Effector memory CD4-positive, alpha-beta T cell (primary cell): ENCODE measurements around the gene DCXR.

Experiments used
- DNase-seq, 3 donors: peaks; one replicate each; pipeline ENCODE4 v3.0.0-alpha.2; 2020
- H3K27ac ChIP-seq: 2 replicates; pipeline ENCODE4 v1.7.0; 2013; ENCODE audit warnings: mild to moderate bottlenecking, low read length, moderate library complexity; ENCODE audit not compliant: insufficient read depth, poor library complexity, severe bottlenecking
- H3K27me3 ChIP-seq: replicated peaks from 2 replicates; pipeline ENCODE4 v1.7.0; 2013; ENCODE audit warnings: mild to moderate bottlenecking, low read length; ENCODE audit not compliant: insufficient read depth, control insufficient read depth, poor library complexity, severe bottlenecking
- H3K36me3 ChIP-seq: 2 replicates; pipeline ENCODE4 v1.7.0; 2013; ENCODE audit warnings: mild to moderate bottlenecking, low read length, moderate library complexity; ENCODE audit not compliant: control insufficient read depth, insufficient read depth
- H3K4me1 ChIP-seq: 2 replicates; pipeline ENCODE4 v1.7.0; 2013; ENCODE audit warnings: low read length, mild to moderate bottlenecking; ENCODE audit not compliant: control insufficient read depth, insufficient read depth, poor library complexity, severe bottlenecking
- H3K4me3 ChIP-seq: 2 replicates; pipeline ENCODE4 v1.7.0; 2013; ENCODE audit warnings: low read length, low read depth, mild to moderate bottlenecking; ENCODE audit not compliant: insufficient read depth, poor library complexity, severe bottlenecking
- H3K9me3 ChIP-seq: 2 replicates; pipeline ENCODE4 v1.7.0; 2013; ENCODE audit warnings: mild to moderate bottlenecking, low read length, moderate library complexity; ENCODE audit not compliant: control insufficient read depth

DCXR gene

DNA sequence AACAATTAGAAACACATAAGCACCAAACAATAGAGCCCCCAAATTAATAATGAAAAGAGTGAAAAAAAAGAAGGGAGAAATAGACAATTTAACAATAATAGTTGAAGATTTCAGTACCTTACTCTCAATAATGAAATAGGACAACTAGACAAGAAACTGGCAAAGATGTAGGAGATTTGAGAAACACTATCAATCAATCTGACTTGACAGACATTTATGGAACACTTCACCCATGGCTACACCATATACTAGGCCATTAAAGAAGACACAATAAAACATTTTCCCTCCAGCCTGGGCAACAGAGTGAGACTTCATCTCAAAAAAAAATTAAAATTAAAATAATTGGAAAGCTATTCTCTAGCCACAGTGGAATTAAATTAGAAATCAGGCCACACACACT, 33.1 kb upstream of the DCXR start:
- Histone ChIP-seq H3K36me3 (no peaks in the 10 kb centered on the region), H3K27me3 (no peaks in the 10 kb centered on the region), H3K9me3 (no peaks in the 10 kb centered on the region), H3K4me1 (peaks cover 6% of the 10 kb centered on the region), H3K27ac (no peak overlapping the region), H3K4me3 (no peak overlapping the region)
- no peak for DNase-seq

DNA sequence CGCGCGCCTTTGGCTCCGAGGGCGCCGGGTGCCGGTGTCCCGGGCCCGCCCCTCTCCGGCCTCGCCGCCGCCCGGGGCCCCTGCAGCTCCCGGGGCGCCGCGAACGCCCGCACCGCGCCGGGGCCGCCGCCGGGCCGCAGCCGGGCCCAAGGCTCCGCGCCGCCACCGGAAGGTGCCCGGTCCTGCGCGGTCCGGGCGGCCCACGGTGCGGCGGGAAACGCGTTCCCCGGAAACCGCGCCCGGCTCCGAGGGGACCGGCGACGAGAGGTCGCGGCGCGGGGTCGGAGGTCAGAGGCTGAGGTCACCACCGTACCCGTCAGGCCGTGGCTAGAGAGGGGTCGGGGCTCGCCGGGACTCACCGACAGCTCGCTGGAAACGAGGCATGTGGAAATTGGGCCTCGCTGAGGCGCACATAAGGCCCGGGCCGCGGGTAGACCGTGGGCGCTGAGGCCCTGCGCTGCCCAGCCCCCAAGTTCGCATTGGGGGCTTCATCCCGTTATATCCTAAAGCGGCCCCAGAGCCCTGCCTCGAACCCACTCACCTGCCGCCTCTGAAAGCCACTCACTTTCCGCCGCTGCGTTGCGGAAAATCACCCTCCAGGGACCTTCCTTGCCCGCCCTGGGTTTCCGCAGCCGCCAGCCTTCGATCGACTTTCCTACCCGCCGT, 28.3 kb upstream of the DCXR start, which contains the start of gene DUS1L:
Gene DUS1L, minus strand, starts transcription at position 167 of the 666 bp plus-strand sequence. CDS start 745 bp downstream, outside the sequence.
- Histone ChIP-seq H3K4me1 (peaks cover 18% of the 10 kb centered on the region), H3K27me3 (no peaks in the 10 kb centered on the region), H3K36me3 (peaks cover 23% of the 10 kb centered on the region), H3K9me3 (no peaks in the 10 kb centered on the region), H3K27ac (peak within 1 kb of the TSS; percentile 79), H3K4me3 (peak within 1 kb of the TSS; percentile 68)
- DNase-seq, result peak; percentile 48 to 55 (median 48)

DNA sequence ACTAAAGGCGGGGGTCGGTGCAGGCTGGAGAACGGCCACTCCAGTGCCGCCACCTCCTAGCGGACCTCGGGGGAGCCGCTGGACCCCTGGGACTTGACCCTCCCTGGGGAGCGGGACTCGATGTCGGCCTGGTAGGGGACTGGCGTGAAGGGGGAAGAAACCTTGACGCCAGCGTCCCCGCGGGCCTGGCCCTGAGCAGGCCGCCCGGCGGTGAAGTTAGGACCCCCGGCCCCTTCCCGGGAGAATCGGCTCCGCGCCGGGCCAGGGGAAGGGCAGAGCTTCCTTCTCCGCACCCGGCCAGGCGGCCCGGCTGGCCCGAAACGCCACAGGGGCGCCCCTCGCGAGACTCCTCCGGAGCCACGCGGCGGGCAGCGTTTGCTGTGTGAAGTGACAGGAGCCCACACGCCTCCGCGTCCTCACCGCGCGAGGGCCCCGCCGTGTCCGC, 27.7 kb upstream of the DCXR start:
- DNase-seq, result peak in 1 of 3 donors; percentile 12
- H3K27ac ChIP-seq, result peak overlapping the region; percentile 61
- peaks cover 18% of the 10 kb centered on the region for H3K4me1 ChIP-seq
- peak overlapping the region; percentile 68 for H3K4me3 ChIP-seq
- no peaks in the 10 kb centered on the region for H3K27me3 ChIP-seq
- H3K36me3 ChIP-seq, result peaks cover 28% of the 10 kb centered on the region
- H3K9me3 ChIP-seq, result no peaks in the 10 kb centered on the region

DNA sequence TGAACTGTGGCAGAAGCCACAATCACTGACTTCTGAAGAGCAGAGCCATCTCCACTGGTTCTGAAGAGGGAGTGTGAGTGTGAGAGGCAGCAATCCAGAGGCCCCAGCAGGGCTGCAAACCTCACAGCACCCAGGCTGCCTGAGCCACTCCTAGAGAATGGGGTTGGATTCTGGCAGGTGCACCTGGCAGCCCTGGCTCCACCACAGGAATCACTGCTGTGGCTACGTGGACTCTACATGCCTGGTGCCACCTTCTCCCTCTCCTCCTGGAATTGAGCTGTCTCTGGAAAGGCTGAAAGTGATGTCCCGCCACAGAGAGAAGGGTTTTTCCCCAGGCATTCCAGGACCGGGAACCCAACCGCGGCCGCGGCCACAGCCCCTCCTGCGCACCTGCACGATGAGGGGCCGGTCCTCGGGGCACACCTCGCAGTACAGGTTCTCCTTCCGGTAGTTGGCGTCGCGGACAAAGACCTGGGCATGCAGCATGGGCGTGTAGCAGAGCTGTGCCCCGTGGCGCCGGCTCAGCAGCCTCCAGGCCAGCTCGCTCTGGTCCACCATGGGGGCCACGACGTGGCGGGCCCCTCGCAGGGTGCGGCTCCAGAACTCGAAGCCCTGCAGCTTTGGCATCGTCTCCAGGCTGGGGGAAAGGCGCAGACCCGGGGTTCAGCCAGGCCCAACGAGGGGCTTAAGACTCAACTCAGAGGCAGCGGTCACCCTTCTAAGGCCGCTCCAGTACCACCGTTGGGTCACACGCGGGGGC, 27.1 kb upstream of the DCXR start:
- Histone ChIP-seq H3K36me3 (peaks cover 34% of the 10 kb centered on the region), H3K27ac (peak overlapping the region; percentile 61), H3K4me3 (peak overlapping the region; percentile 68), H3K27me3 (no peaks in the 10 kb centered on the region), H3K9me3 (no peaks in the 10 kb centered on the region), H3K4me1 (peaks cover 18% of the 10 kb centered on the region)
- DNase-seq, result no peak

DNA sequence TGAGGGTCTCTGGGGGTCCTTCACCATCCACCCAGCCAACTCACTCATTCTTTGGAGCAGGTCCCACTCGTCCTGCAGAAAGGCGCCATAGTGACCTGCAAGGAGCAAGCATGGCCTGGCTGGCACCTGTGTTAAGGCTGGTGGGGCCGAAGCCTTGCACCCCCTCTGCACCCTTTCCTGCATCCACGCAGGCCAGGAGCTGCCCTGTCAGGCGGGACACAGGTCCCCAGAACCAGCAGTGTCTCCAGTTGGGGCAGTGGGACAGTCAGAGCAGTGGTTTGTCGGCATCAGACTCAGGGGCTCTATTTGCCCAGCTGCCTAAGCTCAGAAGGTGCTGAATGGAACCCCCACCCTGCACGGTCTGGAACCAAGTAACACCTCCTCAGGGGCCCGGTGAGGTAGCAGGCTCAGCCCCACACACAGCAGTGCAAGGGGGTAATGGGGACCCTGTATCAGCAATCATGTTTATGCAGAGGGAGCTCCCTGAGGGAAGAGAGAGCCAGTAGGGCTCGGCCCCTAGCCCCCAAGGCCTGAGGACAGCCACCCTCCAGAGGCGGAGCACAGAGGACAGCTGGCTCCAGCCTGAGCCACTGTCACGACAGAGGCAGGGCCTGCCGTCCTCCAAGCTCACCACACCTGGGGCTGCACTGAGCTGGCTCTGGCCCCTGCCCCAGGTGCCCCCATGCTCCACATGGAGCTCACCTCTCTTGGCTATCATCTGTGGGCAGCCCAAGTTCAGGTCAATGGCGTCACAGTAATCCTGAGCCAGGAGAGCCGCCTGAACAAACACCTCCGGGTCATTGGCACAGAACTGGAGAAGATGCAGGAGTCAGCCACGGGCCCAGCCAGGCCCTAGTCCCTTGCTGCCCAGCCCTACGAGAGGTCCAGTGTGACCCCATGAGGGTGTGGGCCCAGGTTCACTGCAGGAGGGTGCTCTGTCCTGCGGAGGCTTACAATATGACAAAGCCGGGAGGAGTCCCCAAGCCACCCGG, 26.2 kb upstream of the DCXR start:
- no peak overlapping the region for H3K4me3 ChIP-seq
- peaks cover 18% of the 10 kb centered on the region for H3K4me1 ChIP-seq
- H3K9me3 ChIP-seq, result no peaks in the 10 kb centered on the region
- peaks cover 43% of the 10 kb centered on the region for H3K36me3 ChIP-seq
- no peak for DNase-seq
- no peaks in the 10 kb centered on the region for H3K27me3 ChIP-seq
- H3K27ac ChIP-seq, result no peak overlapping the region

DNA sequence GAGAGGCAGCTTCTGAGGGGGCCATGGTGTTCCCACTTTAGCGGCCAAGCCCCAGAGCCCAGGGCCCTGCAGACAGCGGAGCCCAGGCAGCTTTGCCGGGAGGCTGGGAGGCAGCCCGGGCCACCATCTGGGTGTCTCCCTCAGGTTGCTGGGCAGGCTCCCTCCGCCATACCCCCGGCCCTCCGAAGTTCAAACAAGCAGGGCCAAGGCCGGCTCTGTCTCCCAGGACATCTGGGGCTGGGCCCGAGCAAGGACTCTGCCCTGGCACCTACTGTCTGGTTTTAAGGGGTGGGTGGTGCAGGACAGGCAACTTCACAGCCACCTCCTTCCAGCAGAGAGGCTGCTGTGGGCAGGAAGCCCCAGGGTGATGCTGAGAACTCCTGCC, 25.5 kb upstream of the DCXR start:
- DNase-seq, result no peak
- no peaks in the 10 kb centered on the region for H3K9me3 ChIP-seq
- no peak overlapping the region for H3K27ac ChIP-seq
- no peaks in the 10 kb centered on the region for H3K27me3 ChIP-seq
- H3K4me3 ChIP-seq, result no peak overlapping the region
- peaks cover 50% of the 10 kb centered on the region for H3K36me3 ChIP-seq
- peaks cover 18% of the 10 kb centered on the region for H3K4me1 ChIP-seq

DNA sequence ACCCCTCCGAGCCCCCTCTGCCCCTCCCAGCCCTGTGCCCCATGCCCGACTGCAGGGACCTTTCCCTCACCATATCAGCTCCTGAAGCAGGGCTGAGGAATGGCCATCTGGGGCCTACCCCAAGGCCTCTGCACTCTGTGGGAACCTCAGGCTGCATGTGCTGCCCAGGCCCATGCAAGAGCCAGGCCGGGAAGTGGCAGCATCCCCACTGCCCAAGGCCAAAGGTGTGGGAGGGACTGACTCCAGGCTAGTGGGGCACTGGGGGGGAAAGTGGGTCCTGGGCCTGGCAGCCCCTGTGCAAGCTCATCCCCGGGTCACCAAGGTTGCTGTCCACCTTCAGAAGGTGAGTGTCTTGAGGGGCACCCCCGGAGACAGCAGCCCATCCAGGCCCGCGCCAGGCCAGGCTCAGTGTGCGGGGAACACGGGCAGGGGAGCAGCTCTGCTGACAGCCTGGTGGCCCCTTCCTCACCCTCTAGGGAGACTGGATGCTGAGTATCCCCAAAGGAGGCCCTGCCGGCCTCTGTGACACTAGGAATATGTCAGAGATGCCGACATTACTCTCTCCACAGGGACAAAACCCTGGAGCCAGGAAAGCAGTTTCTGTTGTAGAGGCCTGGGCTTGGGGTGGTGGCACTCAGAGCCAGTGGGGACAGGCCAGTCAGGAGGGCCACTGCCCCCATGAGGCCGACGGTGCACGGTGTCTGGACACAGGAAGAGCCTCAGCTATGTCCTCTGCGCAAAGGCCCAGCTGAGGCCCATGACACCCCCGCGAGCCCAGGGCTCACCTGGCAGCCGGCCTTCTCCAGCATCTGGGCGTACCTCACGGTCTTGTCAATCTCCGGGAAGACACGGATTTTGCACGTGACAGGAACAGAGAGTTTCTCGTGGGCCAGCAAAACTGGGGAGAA, 24.8 kb upstream of the DCXR start:
- Histone ChIP-seq H3K4me3 (no peak overlapping the region), H3K36me3 (peaks cover 56% of the 10 kb centered on the region), H3K9me3 (no peaks in the 10 kb centered on the region), H3K4me1 (peaks cover 18% of the 10 kb centered on the region), H3K27ac (no peak overlapping the region), H3K27me3 (no peaks in the 10 kb centered on the region)
- no peak for DNase-seq

DNA sequence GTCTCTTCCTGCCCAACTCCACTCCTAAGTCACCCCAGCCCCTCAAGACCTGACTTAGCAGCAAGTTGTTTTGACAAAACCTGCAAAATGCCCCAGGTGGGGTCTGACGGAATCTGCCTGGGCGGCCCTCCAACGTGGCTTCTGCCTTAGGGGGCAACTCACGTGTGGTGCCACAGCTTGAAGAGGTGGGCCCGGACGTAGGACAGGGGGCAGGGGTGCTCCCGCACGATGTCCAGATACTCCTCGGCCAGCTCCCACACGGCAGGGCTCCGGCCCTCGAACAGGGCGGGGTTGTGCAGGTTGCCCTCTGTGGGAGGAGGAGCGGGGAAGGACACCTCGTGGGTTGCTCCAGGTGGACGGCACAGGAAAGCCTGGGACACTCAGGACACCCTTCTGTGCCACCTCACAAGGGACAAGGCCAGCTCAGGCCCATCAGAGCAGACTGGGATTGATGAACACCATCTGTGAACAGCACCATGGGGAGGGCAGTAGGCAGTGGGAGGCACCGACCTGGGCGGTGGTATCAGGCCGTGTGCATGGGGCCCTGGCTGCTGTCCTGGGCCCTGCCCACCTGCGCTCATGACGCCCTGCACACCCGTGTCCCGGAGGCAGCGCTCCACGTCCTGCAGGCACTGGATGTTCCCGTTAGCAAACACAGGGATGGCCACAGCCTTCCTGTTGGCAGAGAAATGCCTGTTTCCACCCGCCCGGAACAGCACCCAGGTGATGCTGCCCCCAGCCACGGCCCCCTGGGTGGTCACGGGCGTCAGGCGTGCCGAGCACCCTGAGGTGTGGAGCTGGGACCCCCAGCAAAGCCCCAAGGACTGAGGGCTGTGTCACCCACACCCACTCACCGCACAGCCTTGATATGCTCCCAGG, 23.8 kb upstream of the DCXR start:
- Histone ChIP-seq H3K4me3 (no peak overlapping the region), H3K27me3 (no peaks in the 10 kb centered on the region), H3K4me1 (peaks cover 16% of the 10 kb centered on the region), H3K27ac (no peak overlapping the region), H3K36me3 (peaks cover 66% of the 10 kb centered on the region), H3K9me3 (no peaks in the 10 kb centered on the region)
- DNase-seq, result no peak
